ENCODE data around the gene KCNQ1. TPM values are rescaled to one million over a fixed set of nuclear protein-coding genes. Genes with fewer than 3 reads are reported as not detected.

KCNQ1 gene
- total and polyA plus RNA-seq, 2 of the 13 experiments (the other 11 are each of a cell fraction or from before 2014, with no cell fraction given) = 0.02 to 0.08 TPM

GRCh38 chr11:2685051-2685450, 240.2 kb downstream of the KCNQ1 start:
- H3K9ac ChIP-seq (ENCODE audit: insufficient read depth, low read depth, low read length) = no peak overlapping the region
- H3K36me3 ChIP-seq (replicated peaks in 1 of 2; ENCODE audit: control insufficient read depth in 1 of 2, insufficient read depth in 2 of 2, low read length in 2 of 2) = peaks cover 56 to 92% of the 10 kb centered on the region in 2 experiments
- no peaks in the 10 kb centered on the region for H3K27me3 ChIP-seq (ENCODE audit: control insufficient read depth in 1 of 2, insufficient read depth in 2 of 2, low read length in 2 of 2)
- WGBS (ENCODE audit: low lambda C conversion rate) = 98% methylated on average over 5 of the region's 6 CpGs
- no peaks in the 10 kb centered on the region for H3K9me3 ChIP-seq (ENCODE audit: low read length)
- peaks cover 95% of the 10 kb centered on the region for H3K4me1 ChIP-seq (ENCODE audit: insufficient read depth, low read length)
- peaks cover 100% of the 10 kb centered on the region for H4K20me1 ChIP-seq (ENCODE audit: insufficient read depth, low read length)
- CTCF ChIA-PET (ENCODE audit: low intra/inter-chr PET ratio, low total read pairs) = no interaction called here
- FAIRE-seq = no peak
- no peak for DNase-seq (ENCODE audit: low spot score)
- H3K79me2 ChIP-seq (ENCODE audit: insufficient read depth, low read length) = peaks cover 100% of the 10 kb centered on the region
- intact Hi-C loops (cut with micrococcal nuclease; ENCODE audit: unreplicated experiment) = no loop called here
- POLR2A ChIA-PET = interaction anchor here (1.7 kb wide), 1 partner anchor 16 kb away, joined by 5 read pairs; no protein-coding TSS in a partner anchor
- BruUV-seq (replicated peaks) = no TSS peak
- H3K4me2 ChIP-seq (ENCODE audit: low read depth, low read length) = no peak overlapping the region
- no peak for ATAC-seq
- TF ChIP-seq REPIN1 (CRISPR knock-in tag; IDR thresholded peaks at IDR 0.05; ENCODE audit: borderline replicate concordance, low read depth) = no peak
- TF ChIP-seq RBM22 (optimal IDR thresholded peaks at IDR 0.05; ENCODE audit: low read length) = peak; percentile 3
- 0 out of 2 replicates have a peak, but pooled peaks have one; percentile 18 for TF ChIP-seq PAF1 (CRISPR knock-in tag; IDR thresholded peaks at IDR 0.05)
- no peak for TF ChIP-seq ZNF510 (CRISPR knock-in tag; IDR thresholded peaks at IDR 0.05; ENCODE audit: low read depth)
- TF ChIP-seq, protein P1, sequence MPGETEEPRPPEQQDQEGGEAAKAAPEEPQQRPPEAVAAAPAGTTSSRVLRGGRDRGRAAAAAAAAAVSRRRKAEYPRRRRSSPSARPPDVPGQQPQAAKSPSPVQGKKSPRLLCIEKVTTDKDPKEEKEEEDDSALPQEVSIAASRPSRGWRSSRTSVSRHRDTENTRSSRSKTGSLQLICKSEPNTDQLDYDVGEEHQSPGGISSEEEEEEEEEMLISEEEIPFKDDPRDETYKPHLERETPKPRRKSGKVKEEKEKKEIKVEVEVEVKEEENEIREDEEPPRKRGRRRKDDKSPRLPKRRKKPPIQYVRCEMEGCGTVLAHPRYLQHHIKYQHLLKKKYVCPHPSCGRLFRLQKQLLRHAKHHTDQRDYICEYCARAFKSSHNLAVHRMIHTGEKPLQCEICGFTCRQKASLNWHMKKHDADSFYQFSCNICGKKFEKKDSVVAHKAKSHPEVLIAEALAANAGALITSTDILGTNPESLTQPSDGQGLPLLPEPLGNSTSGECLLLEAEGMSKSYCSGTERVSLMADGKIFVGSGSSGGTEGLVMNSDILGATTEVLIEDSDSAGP (CRISPR knock-in tag; IDR thresholded peaks at IDR 0.05; ENCODE audit: borderline replicate concordance) = 0 out of 2 replicates have a peak, but pooled peaks have one; percentile 30
- peak; percentile 21; the same call in 1 of the 2 replicates for TF ChIP-seq POLR2G (IDR thresholded peaks at IDR 0.05; ENCODE audit: low read depth, low read length)
- TF ChIP-seq SRF (IDR thresholded peaks at IDR 0.05; ENCODE audit: low read depth, low read length) = no peak
- TF ChIP-seq RARG (CRISPR knock-in tag; IDR thresholded peaks at IDR 0.05; ENCODE audit: low read depth) = no peak
- no peak for TF ChIP-seq KLF16 (CRISPR knock-in tag; IDR thresholded peaks at IDR 0.05)
- TF ChIP-seq CAMTA2 (CRISPR knock-in tag; IDR thresholded peaks at IDR 0.05; ENCODE audit: borderline replicate concordance) = no peak
- no peak overlapping the region for H3K4me3 ChIP-seq (replicated peaks in 1 of 3; ENCODE audit: insufficient read depth in 1 of 3, low read depth in 2 of 3, low read length in 3 of 3)
- no peak overlapping the region for H2AFZ ChIP-seq (ENCODE audit: low read length)
- in situ Hi-C loops (cut with HindIII; ENCODE audit: extremely low pct_ligation_motif_present, low pct_unique_long_range_greater_than_20kb) = no loop called here
- H3K27ac ChIP-seq (ENCODE audit: extremely low read length, insufficient read depth, low read length) = no peak overlapping the region

Data from HepG2 (cell line).